Tibial artery (tissue), 4 donors: ENCODE results near the gene LSS.

ENCODE experiments used
- DNase-seq, 2 donors: peaks; one replicate each; pipeline ENCODE4 v3.0.0-alpha.2; 2019
- H3K27ac ChIP-seq, 2 donors: fragments of 200-600 bp; sonication (generic) in 1 of 2; 1 replicate in 1 of 2; 2 replicates in 1 of 2; pipeline ENCODE4 v1.5.1; 2018 to 2019; ENCODE audit warnings: mild to moderate bottlenecking in 1 of 2
- H3K27me3 ChIP-seq, 2 donors: fragments of 200-600 bp; sonication (generic) in 1 of 2; one replicate each; pipeline versions ENCODE4 v1.5.1 to v1.6.0; 2016 to 2019
- H3K36me3 ChIP-seq, 3 donors: fragments of 200-600 bp; sonication (generic) in 2 of 3; one replicate each; pipeline ENCODE4 v1.5.1; 2016 to 2019; ENCODE audit warnings: mild to moderate bottlenecking in 2 of 3
- H3K4me1 ChIP-seq, 4 donors: fragments of 200-600 bp; sonication (generic) in 2 of 4; 1 replicate in 3 of 4; 2 replicates in 1 of 4; pipeline ENCODE4 v1.5.1; 2016 to 2019
- H3K4me3 ChIP-seq, 2 donors: fragments of 200-600 bp; sonication (generic) in 1 of 2; 1 replicate in 1 of 2; 2 replicates in 1 of 2; pipeline ENCODE4 v1.5.1; 2018 to 2019; ENCODE audit warnings: mild to moderate bottlenecking in 2 of 2
- H3K9me3 ChIP-seq, 3 donors: fragments of 200-600 bp; sonication (generic) in 1 of 3; one replicate each; pipeline ENCODE4 v1.5.1; 2016 to 2019
- intact Hi-C: fragments of 100-400 bp; cut with DNase I; formaldehyde crosslinking; loops from one replicate; pipeline ENCODE4 v1.15.0; 2023; ENCODE audit warnings: low total_unique reads
- TF ChIP-seq, protein P1 (sequence below), 2 experiments: fragments of 200-600 bp in 1 of 2; fragments of 450-650 bp in 1 of 2; IDR thresholded peaks; one replicate each; pipeline ENCODE4 v1.5.1; 2017 to 2019; ENCODE audit warnings: antibody characterized with exemption in 2 of 2, mild to moderate bottlenecking in 1 of 2, moderate library complexity in 1 of 2

LSS gene

DNA sequence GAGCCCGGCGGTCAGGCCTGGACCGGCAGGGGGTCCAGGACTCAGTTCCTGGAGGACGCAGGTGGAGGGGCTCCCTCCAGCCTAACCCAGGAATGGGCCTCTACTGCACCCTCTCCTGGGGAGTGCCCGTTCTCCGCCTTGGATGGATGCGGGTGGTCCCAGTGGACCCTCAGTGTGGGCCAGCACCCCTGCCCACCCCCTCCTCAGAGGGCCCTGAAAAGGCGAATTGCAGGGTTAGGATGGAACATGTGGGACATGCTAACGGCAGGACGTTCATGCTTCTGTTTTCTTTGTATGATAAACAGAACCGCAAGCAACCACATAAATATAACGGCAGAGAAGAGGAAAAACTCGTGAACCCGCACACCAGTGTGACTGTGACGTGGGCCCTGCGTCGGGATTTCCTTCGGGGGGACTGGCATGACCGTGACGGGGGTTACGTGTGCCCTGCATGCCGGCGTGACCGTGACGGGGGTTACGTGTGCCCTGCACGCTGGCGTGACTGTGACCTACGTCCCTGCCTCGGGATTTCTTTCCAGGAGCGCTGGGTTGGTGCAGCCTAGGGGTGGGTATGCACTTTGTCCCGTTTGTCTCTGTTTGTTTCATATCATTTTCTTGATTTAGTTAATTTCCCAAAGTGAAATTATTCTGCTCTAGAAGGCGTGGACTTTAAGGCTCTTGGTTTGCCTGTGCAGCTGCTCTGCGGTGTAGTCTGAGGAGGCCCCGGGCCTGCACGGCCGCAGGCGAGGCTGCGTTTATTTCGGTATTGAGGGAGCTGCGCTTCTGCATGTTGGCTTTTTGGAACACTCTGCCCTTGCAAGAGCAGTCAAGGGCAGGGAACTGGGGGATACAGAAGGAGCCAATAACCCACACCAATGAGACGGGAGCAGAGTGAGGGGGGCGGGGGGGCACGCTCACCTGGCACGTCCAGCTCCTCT, 76.3 kb downstream of the LSS start:
- Histone ChIP-seq H3K27me3 (peaks cover 0 to 17% of the 10 kb centered on the region in 2 donors), H3K4me3 (no peak overlapping the region), H3K27ac (no peak overlapping the region), H3K9me3 (no peaks in the 10 kb centered on the region), H3K4me1 (peaks cover 0 to 12% (median 6%) of the 10 kb centered on the region in 4 donors), H3K36me3 (no peaks in the 10 kb centered on the region)
- intact Hi-C loops: no loop called here
- DNase-seq: peak in 1 of 2 donors; percentile 14
- TF ChIP-seq, protein P1, sequence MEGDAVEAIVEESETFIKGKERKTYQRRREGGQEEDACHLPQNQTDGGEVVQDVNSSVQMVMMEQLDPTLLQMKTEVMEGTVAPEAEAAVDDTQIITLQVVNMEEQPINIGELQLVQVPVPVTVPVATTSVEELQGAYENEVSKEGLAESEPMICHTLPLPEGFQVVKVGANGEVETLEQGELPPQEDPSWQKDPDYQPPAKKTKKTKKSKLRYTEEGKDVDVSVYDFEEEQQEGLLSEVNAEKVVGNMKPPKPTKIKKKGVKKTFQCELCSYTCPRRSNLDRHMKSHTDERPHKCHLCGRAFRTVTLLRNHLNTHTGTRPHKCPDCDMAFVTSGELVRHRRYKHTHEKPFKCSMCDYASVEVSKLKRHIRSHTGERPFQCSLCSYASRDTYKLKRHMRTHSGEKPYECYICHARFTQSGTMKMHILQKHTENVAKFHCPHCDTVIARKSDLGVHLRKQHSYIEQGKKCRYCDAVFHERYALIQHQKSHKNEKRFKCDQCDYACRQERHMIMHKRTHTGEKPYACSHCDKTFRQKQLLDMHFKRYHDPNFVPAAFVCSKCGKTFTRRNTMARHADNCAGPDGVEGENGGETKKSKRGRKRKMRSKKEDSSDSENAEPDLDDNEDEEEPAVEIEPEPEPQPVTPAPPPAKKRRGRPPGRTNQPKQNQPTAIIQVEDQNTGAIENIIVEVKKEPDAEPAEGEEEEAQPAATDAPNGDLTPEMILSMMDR (IDR thresholded peaks at IDR 0.05): no peak

DNA sequence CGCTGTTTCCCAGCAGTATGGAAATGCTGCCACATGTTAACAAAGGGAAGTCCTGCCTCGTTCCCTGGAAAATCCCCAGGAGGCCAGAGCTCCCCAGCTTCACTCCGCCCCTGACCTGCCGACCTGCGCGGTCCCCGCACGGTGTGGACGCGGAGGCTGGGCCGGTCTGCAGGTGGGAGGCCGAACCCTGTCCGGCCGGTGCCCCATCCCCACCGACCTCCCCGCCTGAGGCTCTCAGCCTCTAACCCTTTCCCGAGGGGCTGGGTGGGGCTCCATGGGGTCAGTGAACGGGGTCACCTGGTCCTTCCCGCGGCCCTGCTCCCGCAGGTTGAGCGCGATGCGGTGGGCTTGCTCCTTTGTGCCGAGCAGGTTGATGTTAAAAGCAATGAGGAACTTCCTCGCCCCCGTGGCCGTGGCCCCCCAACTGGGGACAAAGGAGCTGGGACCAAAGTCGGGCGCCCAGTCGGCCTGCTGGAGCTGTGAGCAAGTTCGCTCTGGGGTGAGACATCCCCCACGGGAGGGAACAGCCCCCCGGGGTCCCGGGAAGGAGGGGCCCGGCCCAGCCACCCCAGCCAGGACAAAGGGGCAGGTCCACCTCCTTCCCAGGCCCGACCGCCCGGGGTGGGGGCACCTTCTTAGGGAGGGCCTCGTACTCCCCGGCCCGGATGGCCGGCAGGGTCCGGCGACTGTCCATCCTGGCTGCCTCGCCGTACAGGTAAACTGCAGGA, 77.1 kb downstream of the LSS start:
- no peaks in the 10 kb centered on the region for H3K36me3 ChIP-seq
- intact Hi-C loops: no loop called here
- DNase-seq: peak; percentile 17 to 59

DNA sequence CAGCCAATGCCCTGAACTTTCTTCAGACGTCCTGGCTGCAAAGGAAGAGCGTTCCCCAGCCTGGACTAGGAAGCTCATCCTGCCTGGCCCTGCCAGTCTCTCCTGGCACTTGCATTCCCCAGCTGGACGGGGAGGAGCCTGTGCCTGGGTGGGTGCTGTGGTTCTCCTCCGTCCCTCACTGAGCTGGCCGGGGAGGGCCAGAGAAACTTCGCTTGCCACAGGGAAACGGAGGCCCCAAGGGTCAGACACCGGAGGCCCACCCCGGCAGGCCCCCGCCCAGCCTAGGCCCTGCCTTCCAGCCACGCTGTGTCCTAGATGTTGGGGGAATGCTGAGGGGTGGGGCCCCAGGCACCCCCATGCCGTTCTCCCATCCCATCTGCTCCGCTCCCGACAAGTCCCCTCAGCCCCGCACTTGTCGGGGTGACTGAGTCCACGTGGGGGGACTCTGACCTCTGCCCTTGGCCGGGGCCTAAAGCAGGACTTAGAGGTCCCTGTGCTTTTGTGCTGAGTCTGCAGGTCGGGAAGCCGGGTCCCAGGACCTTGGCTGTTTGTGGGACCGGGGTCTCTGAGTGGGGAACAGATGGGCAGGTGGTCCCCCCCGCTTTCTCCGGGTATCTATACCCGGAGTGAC, 78.0 kb downstream of the LSS start:
- peaks cover 0 to 12% (median 6%) of the 10 kb centered on the region in 4 donors for H3K4me1 ChIP-seq
- peak; percentile 12 to 60 for DNase-seq
- intact Hi-C loops: no loop called here

More for the DNA sequence above, 77.1 kb downstream of the LSS start:
- no peak overlapping the region for H3K4me3 ChIP-seq
- no peak overlapping the region for H3K27ac ChIP-seq
- TF ChIP-seq, protein P1 (IDR thresholded peaks at IDR 0.05): no peak
- H3K9me3 ChIP-seq: no peaks in the 10 kb centered on the region
- peaks cover 0 to 12% (median 6%) of the 10 kb centered on the region in 4 donors for H3K4me1 ChIP-seq
- peaks cover 0 to 17% of the 10 kb centered on the region in 2 donors for H3K27me3 ChIP-seq

DNA sequence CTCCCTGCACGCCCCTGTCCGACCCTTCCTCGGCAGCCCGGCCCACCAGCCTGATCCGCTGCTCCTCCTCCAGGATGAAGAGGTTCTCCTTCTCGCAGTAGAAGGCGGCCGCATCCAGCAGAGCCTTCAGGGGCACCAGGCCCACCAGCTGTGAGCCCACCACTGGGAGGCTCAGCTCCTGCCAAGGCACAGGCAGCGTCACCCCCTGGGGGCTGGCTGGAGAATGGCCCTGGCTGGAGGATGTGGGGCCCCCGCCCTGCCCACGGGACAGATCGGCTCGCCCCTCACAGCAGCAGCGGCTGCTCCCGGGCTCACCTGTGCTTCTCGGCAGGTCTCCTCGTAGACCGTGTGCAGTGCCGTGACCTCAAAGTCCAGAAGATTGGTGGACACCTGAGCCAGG, 78.5 kb downstream of the LSS start:
- Histone ChIP-seq H3K27me3 (peaks cover 0 to 17% of the 10 kb centered on the region in 2 donors), H3K4me3 (no peak overlapping the region), H3K27ac (no peak overlapping the region), H3K4me1 (peaks cover 0 to 12% (median 6%) of the 10 kb centered on the region in 4 donors), H3K9me3 (no peaks in the 10 kb centered on the region), H3K36me3 (no peaks in the 10 kb centered on the region)
- intact Hi-C loops: no loop called here
- TF ChIP-seq, protein P1 (IDR thresholded peaks at IDR 0.05): no peak
- DNase-seq: peak; percentile 9 to 48

More for the DNA sequence above, 78.0 kb downstream of the LSS start:
- TF ChIP-seq, protein P1 (IDR thresholded peaks at IDR 0.05): no peak
- Histone ChIP-seq H3K4me3 (no peak overlapping the region), H3K9me3 (no peaks in the 10 kb centered on the region), H3K36me3 (no peaks in the 10 kb centered on the region), H3K27me3 (peaks cover 0 to 17% of the 10 kb centered on the region in 2 donors), H3K27ac (no peak overlapping the region)

DNA sequence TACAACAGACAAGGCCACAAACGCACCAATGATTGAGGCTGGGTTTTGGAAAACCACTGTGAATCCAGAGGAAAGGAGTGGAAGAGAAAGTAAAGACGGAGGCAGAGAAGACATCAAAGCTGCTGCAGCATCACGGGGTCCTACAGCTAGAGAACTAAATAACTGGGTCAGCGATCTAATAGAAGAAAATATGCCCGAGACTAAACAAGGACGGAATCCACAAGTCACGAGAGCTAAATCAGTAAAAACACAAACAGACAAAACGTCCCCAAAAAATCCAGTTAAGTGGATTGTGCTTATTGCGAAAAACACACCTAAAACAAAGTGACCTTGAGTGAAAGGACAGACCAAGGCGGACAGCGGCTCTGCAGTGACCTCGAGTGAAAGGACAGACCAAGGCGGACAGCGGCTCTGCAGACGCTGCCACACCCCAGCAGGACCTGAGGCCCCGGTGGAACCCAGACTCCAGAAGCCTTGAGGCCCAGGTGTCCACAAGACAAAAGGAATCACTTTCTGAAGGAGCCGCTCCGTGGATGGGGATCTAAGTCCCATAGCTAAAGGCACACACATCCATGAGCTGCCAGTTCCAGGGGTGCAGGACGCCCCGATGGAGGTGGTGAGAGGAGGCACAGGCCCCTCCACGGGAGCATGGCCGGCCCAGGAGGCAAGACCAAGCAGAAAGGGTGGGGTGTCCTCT, 79.2 kb downstream of the LSS start:
- Histone ChIP-seq H3K27me3 (peaks cover 0 to 14% of the 10 kb centered on the region in 2 donors), H3K9me3 (no peaks in the 10 kb centered on the region), H3K4me1 (peaks cover 0 to 12% (median 6%) of the 10 kb centered on the region in 4 donors), H3K4me3 (no peak overlapping the region), H3K36me3 (no peaks in the 10 kb centered on the region), H3K27ac (no peak overlapping the region)
- peak; percentile 15 to 48 for DNase-seq
- TF ChIP-seq, protein P1 (IDR thresholded peaks at IDR 0.05): no peak
- intact Hi-C loops: loop anchor here (10.0 kb wide), 2 partner anchors 45 to 135 kb away; partner anchors contain the start of genes MCM3AP and YBEY
